Tibial nerve (tissue), 4 donors: ENCODE measurements around the gene RALB.

Experiments
- CTCF ChIP-seq, 5 experiments: fragments of 200-600 bp in 3 of 5; fragments of 450-650 bp in 2 of 5; sonication (generic) in 3 of 5; IDR thresholded peaks; one replicate each; pipeline ENCODE4 v1.5.1; 2016 to 2019; ENCODE audit warnings: antibody characterized with exemption in 5 of 5, mild to moderate bottlenecking in 3 of 5, moderate library complexity in 2 of 5
- EP300 ChIP-seq, 2 donors: sonication (generic); formaldehyde crosslinking; IDR thresholded peaks; one replicate each; pipeline ENCODE4 v1.6.1; 2017; ENCODE audit warnings: antibody characterized with exemption in 2 of 2, mild to moderate bottlenecking in 1 of 2
- POLR2A ChIP-seq, 2 donors: fragments of 450-650 bp; IDR thresholded peaks; one replicate each; pipeline ENCODE4 v1.6.1; 2017; ENCODE audit warnings: antibody characterized with exemption in 2 of 2, mild to moderate bottlenecking in 2 of 2, moderate library complexity in 2 of 2

GRCh38 chr2:120250640-120251039 is 2.0 kb upstream of the RALB start:
- TF ChIP-seq CTCF (IDR thresholded peaks at IDR 0.05) (no peak), EP300 (IDR thresholded peaks at IDR 0.05) (no peak), POLR2A (IDR thresholded peaks at IDR 0.05) (no peak)
